ENCODE measurements around the gene SLC10A6.
"Not testable (repeated sequence)": the region's sequence is repeated elsewhere in the genome, so short reads cannot be mapped to it uniquely, and the experiment has no call there.

Gene SLC10A6, protein sequence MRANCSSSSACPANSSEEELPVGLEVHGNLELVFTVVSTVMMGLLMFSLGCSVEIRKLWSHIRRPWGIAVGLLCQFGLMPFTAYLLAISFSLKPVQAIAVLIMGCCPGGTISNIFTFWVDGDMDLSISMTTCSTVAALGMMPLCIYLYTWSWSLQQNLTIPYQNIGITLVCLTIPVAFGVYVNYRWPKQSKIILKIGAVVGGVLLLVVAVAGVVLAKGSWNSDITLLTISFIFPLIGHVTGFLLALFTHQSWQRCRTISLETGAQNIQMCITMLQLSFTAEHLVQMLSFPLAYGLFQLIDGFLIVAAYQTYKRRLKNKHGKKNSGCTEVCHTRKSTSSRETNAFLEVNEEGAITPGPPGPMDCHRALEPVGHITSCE

DNA sequence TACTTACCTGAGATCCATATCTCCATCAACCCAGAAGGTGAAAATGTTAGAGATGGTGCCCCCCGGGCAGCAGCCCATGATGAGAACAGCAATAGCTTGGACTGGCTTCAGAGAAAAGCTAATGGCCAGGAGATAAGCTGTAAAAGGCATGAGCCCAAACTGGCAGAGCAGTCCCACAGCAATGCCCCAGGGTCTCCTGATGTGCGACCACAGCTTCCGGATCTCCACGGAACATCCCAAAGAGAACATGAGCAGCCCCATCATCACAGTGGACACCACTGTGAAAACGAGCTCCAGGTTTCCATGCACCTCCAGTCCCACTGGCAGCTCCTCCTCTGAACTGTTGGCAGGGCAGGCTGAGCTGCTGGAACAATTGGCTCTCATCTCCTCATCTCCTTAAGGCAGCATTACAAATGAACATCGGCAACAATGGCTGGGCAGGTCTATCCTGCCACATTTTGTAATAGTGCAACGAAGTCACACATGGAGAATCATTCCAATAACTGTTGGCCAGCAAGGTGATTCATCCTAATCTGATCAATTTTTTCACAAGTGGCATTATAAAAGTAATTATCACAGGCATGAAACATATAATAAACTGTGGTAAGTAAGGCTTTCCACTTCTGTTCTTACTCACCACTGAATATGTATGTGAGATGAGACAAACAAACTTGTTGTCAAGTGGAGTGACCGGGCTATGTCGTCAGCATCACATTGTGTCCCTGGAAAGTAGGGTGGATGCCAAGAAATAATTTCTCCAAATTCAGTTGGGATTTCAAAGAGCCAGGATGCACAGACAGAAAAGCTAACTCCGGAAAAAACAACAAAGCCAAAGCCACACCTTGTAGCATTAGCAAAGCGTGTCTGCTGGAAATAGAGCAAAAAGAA is at the start of gene SLC10A6:
TSS of gene SLC10A6 (minus strand) at position 653 of the 888 bp plus-strand sequence. CDS start at position 384, 269 bp downstream.
- DNase-seq (ENCODE audit: insufficient read length, low spot score) (no peak), FAIRE-seq (no peak)
- TF ChIP-seq POLR2A (IDR thresholded peaks at IDR 0.05; ENCODE audit: low read depth, low read length), result no peak

DNA sequence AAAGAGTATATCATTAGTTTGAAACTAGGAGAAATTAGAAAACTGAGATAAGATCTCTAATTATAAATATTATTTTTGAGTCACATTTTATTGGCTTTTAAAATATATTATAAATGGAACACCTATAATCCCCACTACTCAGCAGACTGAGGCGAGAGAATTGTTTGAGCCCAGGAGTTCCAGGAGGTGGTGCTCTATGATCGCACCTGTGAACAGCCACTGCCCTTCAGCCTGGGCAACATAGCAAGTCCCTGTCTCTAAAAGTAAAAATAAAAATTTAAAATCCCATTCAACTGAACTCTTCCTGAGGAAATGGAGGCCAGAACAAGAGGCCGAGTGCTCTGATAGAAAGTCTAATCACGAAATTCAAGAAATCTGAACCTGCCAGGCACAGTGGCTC is 49.4 kb upstream of the SLC10A6 start:
- DNase-seq (ENCODE audit: insufficient read length, low spot score) (no peak), FAIRE-seq (no peak)
- no peak for TF ChIP-seq POLR2A (IDR thresholded peaks at IDR 0.05; ENCODE audit: low read depth, low read length)

DNA sequence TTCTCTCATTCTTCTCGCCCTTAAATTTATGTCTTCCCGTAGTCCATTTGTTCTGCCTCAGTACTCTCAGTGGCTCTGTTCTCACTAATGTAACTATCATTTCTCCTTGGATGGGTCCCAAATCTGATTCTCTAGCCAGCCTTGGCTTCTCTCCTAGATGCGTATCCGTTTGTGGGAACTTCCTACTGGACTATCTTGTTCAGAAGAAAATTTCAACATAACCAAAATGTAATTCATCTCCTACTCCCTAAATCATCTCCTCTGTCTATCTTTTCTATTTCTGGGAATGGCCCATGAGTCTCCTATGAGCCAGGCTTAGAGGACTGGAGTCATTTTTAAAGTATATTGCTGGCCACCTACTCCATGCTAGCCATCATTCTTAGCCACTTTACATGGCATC is 47.4 kb upstream of the SLC10A6 start:
- DNase-seq (ENCODE audit: insufficient read length, low spot score) (no peak), FAIRE-seq (no peak)
- TF ChIP-seq POLR2A (IDR thresholded peaks at IDR 0.05; ENCODE audit: low read depth, low read length), result no peak

DNA sequence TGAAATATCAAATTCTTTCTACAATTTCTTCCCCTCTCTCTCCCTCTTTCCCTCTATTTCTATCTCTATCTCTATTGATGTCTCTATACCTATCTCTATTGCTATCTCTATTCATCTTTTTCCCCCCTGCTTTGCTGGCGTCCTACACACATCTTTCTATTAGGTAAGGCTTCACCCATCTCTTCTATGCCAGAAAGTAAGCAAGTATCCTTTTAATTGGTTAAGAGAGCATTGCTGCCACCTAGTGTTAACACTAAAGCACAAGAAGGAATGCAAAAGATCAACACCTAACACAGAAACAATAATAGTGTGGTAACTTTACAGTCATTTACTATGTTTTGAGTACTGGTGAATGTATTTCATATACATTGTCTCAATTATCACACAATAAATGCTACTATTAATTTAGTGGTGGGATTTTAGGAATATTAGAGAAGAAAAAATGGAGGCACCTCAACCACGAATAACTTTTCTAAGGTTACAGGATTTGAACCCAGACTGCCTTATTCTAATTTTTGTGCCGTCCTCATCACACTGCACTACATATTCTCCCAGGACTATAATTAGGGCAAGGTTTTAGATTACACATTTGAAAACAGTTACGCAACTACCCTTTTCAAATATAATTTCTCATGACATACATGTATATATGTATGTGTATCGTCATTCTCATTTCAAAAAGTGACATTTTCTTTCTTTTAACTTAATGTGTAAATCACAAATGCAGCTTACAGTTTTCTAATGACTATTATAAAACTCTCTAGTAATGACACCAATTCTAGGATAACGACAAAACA is 46.7 kb upstream of the SLC10A6 start:
- DNase-seq (ENCODE audit: insufficient read length, low spot score) (no peak), FAIRE-seq (peak; percentile 20)
- no peak for TF ChIP-seq POLR2A (IDR thresholded peaks at IDR 0.05; ENCODE audit: low read depth, low read length)

DNA sequence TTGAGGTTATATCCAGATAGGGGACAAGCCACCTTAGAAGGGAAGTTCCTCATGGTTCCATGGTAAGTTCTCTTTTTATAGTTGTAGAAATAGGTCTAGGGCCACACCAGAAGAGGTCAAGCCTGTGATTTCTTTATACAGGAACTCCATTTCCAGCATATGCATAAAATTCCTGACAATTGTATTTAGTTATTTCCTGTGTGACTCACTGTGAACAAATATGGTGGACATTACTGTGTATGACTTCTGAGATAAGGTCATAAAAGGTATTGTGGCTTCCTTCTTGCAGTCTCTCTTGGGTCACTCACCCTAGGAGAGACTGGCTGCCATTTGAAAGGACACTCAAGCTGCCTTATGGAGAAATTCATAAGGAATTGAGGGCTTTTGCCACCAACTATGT is 45.3 kb upstream of the SLC10A6 start:
- FAIRE-seq (no peak), DNase-seq (ENCODE audit: insufficient read length, low spot score) (no peak)
- no peak for TF ChIP-seq POLR2A (IDR thresholded peaks at IDR 0.05; ENCODE audit: low read depth, low read length)

DNA sequence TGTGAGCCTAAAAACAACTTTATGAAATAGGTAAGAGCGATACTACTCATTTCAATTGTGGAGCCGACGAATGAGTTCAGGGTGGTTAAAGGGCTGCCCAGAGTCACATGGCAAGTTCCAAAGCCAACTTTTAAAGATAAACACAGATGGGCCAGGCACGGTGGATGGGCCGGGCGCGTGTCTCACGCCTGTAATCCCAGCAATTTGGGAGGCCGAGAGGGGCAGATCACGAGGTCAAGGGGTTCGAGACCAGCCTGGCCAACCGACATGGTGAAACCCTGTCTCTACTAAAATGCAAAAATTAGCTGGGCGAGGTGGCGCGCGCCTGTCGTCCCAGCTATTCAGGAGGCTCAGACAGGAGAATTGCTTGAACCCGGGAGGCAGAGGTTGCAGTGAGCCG is 44.0 kb upstream of the SLC10A6 start:
- DNase-seq (ENCODE audit: insufficient read length, low spot score) (no peak), FAIRE-seq (no peak)
- no peak for TF ChIP-seq POLR2A (IDR thresholded peaks at IDR 0.05; ENCODE audit: low read depth, low read length)

DNA sequence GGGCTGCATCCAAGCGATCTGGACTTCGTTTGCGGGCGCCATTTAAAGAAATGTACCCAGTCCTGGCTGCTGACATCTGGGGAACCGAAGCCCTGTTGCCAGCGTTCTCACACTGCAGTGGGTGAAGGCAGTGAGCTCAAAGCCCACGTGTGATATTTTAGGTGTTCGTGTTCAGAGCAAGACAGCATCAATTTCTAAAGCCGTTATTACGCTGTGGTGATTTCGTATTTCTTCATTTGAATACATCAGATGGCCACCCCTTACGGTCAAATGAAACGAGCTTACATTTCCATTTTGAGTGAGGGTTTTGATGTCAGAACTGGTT is 43.4 kb upstream of the SLC10A6 start:
- TF ChIP-seq POLR2A (IDR thresholded peaks at IDR 0.05; ENCODE audit: low read depth, low read length), result no peak
- no peak for FAIRE-seq
- no peak for DNase-seq (ENCODE audit: insufficient read length, low spot score)

DNA sequence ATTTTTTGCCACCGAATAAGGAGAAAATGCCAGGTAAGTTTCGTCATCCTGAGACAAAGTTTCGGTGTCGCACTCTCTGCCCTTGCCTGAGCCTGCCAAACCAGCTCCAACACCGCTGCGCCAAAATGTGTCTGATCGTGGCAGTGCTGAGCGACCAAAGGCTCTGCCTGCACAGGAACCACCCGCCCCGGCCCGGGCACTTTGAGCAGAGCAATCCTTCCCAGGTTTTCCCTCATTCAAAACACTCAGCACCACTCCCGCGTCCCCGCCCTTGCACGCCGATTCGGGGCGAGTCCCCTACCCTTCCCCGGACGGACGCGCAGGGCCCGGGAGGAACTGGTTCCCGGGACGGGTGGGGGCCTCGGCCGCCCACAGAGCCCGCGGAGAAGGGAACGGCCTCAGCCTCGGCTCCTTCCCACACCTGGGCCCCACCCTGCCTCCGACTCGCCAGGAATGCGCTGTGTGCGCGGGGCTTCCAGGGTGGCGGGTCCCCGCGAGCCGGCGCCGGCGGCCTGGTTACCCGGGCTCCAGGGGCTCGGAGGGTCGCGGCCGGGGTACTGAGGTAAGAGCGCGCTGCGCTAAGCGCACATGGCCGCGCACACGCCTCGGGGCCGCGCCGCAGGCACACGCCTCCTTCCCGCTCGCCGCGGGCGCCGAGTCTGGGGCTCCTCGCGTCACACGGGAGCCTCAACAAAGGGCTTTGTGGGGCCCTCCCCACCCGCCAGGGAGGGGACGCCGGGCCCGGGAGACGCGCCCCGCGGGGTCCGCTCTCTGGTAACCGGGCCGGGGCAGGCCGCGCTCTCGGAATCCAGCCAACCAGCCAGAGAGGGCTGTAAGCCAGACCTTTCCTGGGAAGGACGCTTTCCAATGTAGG is 42.8 kb upstream of the SLC10A6 start, which contains the start of gene C4orf36:
TSS of gene C4orf36 (minus strand) at position 661 of the 874 bp plus-strand sequence. CDS start 902 bp downstream, outside the sequence.
- DNase-seq (ENCODE audit: insufficient read length, low spot score), result peak; percentile 37
- TF ChIP-seq POLR2A (IDR thresholded peaks at IDR 0.05; ENCODE audit: low read depth, low read length), result no peak
- peak; percentile 36 for FAIRE-seq

DNA sequence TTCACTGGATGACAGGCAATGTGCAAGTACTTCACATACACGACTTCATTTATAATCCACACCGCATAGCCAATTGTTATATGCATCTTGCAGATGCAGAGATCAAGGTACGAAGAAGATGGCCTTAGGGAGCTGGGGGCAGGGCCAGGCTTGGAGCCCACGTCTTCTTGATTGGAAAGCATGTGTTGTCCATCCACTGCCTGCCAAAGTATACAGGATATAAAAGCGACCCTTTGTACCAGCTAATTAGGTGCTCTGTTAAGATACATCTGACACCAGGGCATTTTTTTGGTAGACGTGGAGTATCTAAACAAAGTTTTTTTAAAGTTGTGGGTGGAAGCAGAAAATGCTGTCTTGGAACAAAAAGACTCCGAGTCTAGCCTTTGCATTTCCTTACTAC is 41.6 kb upstream of the SLC10A6 start:
- no peak for TF ChIP-seq POLR2A (IDR thresholded peaks at IDR 0.05; ENCODE audit: low read depth, low read length)
- DNase-seq (ENCODE audit: insufficient read length, low spot score) (no peak), FAIRE-seq (no peak)

DNA sequence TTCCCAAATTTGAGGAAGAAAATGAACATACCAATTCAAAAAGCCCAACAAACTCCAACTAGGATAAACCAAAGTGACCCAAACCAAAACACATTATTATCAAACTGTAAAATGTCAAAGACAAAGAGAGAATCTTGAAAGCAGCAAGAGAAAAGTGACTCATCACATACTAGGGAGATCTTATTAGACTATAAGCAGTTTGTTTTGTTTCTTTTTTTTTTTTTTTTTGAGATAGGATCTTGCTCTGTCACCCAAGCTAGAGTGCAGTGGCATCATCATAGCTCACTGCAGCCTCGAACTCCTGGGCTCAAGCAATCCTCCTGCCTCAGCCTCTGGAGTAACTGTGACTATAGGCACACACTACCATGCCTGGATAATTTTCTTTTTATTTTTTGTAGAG is 30.5 kb upstream of the SLC10A6 start:
- no peak for DNase-seq (ENCODE audit: insufficient read length, low spot score)
- TF ChIP-seq POLR2A (IDR thresholded peaks at IDR 0.05; ENCODE audit: low read depth, low read length), result no peak
- FAIRE-seq, result no peak

DNA sequence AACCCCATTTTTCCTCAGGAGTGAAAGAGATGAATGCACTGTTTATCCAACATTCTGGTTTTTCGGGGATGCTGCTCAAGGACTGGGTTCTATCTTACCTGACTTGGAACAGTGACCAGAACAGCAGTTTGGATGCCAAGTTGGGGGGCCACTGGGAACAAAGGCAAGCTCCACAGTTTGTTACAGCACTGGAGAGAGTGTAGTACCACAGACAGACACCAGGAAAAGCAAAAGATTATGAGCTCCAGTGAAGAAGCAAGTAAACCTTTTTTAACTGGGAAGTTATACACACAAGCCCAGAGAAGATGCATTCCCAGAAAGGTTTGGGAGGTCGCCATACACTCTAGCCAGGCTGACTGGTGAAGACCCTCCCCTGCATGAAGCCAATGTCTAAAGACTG is 29.5 kb upstream of the SLC10A6 start:
- no peak for TF ChIP-seq POLR2A (IDR thresholded peaks at IDR 0.05; ENCODE audit: low read depth, low read length)
- no peak for FAIRE-seq
- no peak for DNase-seq (ENCODE audit: insufficient read length, low spot score)

DNA sequence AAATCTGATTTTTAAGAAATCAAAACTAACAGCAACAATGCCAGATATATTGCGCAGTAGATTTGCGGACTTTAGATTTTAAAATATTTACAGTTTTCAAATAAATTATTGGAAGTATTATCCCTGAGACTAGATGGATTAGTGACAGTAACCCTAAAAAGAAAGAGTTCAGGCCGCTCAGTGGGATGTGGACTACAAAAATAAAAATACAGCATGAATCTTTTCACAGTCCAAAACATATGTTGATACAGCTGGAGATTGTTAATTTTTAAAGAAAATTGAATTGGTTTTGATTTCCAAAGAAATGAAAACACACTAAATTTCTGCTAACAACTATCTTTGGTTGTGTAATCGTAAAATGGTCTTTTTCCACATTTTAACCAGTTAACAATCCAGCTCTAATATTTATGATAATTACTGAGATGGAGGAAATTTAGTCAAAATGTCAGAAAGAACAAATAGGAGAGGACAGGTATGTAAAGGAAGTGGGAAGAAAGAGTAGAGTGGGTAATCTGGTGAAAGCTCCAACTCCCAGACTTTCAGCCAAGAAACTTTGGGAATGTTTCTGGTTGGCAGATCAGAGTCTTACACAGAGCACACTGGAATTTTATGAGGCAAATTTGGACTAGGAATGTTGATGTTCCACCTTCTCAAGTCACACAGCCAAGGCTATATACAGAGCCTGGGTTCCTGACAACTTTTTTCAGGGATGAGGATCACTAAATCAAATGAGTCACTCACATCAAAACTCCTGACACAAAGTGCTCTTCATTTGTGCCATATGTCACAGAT is 27.9 kb upstream of the SLC10A6 start:
- FAIRE-seq (no peak), DNase-seq (ENCODE audit: insufficient read length, low spot score) (no peak)

DNA sequence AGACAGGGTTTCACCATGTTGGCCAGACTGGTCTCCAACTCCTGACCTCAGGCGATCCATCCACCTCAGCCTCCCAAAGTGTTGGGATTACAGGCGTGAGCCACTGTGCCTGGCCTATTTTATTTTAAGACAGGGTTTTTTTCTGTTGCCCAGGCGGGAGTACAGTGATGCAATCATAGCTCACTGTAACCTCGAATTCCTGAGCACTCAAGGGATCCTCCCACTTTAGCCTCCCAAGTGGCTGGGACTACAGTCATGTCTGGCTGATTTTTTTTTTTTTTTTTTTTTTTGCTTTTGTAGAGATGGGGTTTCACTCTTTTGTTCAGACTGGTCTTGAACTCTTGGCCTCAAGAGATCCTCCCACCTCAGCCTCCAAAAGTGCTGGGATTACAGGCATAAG is 26.3 kb upstream of the SLC10A6 start:
- FAIRE-seq; DNase-seq (ENCODE audit: insufficient read length, low spot score): not testable (repeated sequence)

More for the DNA sequence above, 27.9 kb upstream of the SLC10A6 start:
- no peak for TF ChIP-seq POLR2A (IDR thresholded peaks at IDR 0.05; ENCODE audit: low read depth, low read length)

All from H54 (cell line).